GM12875 (cell line): ENCODE measurements around the gene SH3D19.
"Not testable (repeated sequence)": the region's sequence is repeated elsewhere in the genome, so short reads cannot be mapped to it uniquely, and the experiment has no call there.

ENCODE experiments used
- H3K4me3 ChIP-seq: one replicate; pipeline ENCODE4 v1.5.1; 2011; ENCODE audit warnings: low read depth, low read length, control low read depth
- CTCF ChIP-seq: IDR thresholded peaks from 2 replicates; pipeline ENCODE4 v1.5.1; 2011; ENCODE audit warnings: low read depth, mild to moderate bottlenecking, control low read depth, inconsistent platforms, low read length, moderate library complexity, borderline replicate concordance; ENCODE audit not compliant: insufficient read depth

SH3D19 gene

GRCh38 chr4:151139814-151140213 lies 185.6 kb downstream of the SH3D19 start:
- TF ChIP-seq CTCF = no peak
- H3K4me3 ChIP-seq = no peak overlapping the region

- H3K4me3 ChIP-seq = not testable (repeated sequence)
Measured at GRCh38 chr4:151136048-151136447, 189.4 kb downstream of the SH3D19 start.

DNA sequence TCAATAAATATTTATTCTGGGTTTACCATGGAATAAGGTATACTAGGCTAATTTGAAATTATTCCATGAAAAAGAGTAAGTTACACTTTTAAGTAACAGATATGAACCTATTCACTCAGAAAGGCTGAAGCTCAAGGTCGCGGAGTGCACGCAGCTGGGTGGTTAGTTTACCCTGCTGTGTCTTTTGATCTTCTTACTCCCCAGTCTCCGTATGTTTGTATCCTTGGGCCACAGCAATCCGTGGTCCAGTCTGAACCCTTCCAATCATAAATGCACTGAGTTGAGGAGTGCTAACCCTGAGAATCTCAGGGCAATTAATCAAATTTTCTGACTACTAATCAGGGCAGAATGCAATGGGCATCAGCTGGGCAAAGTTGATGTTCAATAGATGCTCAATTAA lies 192.1 kb downstream of the SH3D19 start:
- no peak overlapping the region for H3K4me3 ChIP-seq
- no peak for TF ChIP-seq CTCF

DNA sequence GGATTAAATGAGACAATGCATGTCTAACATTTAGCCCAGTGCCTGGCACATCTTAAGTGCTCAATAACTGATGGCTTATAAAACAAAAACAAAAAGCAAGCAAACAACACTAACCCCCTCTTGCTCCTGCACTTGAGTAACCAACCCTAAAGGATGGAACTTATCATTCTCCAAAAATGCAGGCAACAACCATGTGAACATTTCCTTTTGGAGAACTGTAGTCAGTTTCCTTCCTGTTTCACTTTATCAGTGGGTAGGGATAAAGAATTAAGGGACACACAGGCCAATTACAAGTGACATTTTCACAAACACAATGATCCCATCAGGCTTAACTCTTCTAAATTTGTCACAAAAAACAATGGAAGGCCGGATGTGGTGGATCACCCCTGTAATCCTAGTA lies 195.6 kb downstream of the SH3D19 start:
- no peak overlapping the region for H3K4me3 ChIP-seq
- TF ChIP-seq CTCF = no peak

GRCh38 chr4:151117371-151117962 lies 207.9 kb downstream of the SH3D19 start:
- no peak overlapping the region for H3K4me3 ChIP-seq
- peak; percentile 64 for TF ChIP-seq CTCF

DNA sequence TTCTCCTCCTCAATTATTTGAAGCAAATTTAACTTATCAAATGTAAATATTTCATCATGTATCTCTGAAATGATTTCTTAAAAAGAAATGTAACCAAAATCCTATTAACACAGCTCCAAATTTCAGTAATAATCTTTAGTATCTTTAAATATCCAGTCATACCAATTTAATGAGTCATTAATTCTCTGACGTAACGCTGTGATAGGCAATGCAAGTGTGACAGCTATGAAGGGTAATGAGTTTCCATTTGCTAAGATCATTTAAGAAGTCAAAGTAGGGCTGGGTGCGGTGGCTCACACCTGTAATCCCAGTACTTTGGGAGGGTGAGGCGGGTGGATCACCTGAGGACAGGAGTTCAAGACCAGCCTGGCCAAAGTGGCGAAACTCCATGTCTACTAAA lies 210.4 kb downstream of the SH3D19 start:
- H3K4me3 ChIP-seq = no peak overlapping the region
- TF ChIP-seq CTCF = no peak

DNA sequence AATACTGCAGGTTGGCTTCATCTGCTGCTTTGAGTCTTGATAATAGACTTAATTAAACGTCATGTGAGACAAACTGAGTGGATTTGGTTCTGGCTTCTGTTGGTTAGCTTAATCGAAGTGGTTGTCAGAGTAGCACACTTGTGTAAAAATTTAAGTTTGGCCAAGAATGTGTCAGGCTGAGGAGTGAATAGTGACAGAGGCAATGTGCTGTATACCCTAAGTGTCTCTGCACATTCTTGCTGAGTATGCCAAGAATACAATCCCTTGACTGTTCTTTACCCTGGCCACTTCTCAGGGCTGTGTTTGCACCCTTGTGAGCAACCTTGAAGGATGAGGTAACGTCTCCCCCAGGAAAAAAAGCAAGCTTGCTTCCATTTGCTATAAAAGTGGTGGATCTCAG lies 211.1 kb downstream of the SH3D19 start:
- TF ChIP-seq CTCF = no peak

DNA sequence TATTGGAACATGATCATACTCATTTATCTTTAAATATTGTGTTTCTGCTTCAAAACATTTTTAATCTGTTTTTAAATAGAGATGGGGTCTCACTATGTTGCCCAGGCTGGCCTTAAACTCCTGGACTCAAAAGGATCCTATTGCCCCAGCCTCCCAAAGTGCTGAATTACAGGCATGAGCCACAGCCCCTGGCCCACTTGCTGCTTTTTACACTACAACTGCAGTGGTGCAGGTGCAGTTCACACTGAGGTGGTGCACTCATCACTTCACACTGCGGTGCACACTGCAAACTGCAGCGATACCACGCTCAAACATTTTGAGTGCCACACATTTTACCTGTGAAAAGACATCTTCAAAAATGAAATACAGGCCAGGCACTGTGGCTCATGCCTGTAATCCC lies 215.2 kb downstream of the SH3D19 start:
- no peak overlapping the region for H3K4me3 ChIP-seq
- TF ChIP-seq CTCF = no peak

More for the DNA sequence above, 211.1 kb downstream of the SH3D19 start:
- H3K4me3 ChIP-seq = no peak overlapping the region
